ENCODE data around the gene UBALD2.
"Not testable (repeated sequence)": the region's sequence is repeated elsewhere in the genome, so short reads cannot be mapped to it uniquely, and the experiment has no call there.

Gene UBALD2

GRCh38 chr17:76278268-76278908, 13.2 kb downstream of the UBALD2 start:
- no peak for DNase-seq

GRCh38 chr17:76278952-76279741, 14.0 kb downstream of the UBALD2 start:
- DNase-seq, result peak; percentile 75

GRCh38 chr17:76279742-76280287, 14.7 kb downstream of the UBALD2 start:
- no peak for DNase-seq

GRCh38 chr17:76280650-76281049, 15.5 kb downstream of the UBALD2 start:
- DNase-seq, result no peak

GRCh38 chr17:76281573-76282371, 16.6 kb downstream of the UBALD2 start:
- no peak for DNase-seq

- DNase-seq, result no peak
Measured at GRCh38 chr17:76292567-76292966, 27.4 kb downstream of the UBALD2 start.

- DNase-seq, result no peak
Measured at GRCh38 chr17:76293106-76293505, 28.0 kb downstream of the UBALD2 start.

- DNase-seq, result no peak
Measured at GRCh38 chr17:76296186-76296585, 31.0 kb downstream of the UBALD2 start.

GRCh38 chr17:76296889-76297288, 31.7 kb downstream of the UBALD2 start:
- no peak for DNase-seq

- DNase-seq, result no peak
Measured at GRCh38 chr17:76297436-76297835, 32.3 kb downstream of the UBALD2 start.

GRCh38 chr17:76304226-76305134, 39.3 kb downstream of the UBALD2 start:
- no peak for DNase-seq

- not testable (repeated sequence) for DNase-seq
Measured at GRCh38 chr17:76305135-76305454, 39.9 kb downstream of the UBALD2 start.

- no peak for DNase-seq
Measured at GRCh38 chr17:76307299-76307965, 42.3 kb downstream of the UBALD2 start.

- DNase-seq, result no peak
Measured at GRCh38 chr17:76307966-76308338, 42.8 kb downstream of the UBALD2 start, which contains the start of gene QRICH2. QRICH2 (minus strand) TSS chr17:76308276; CDS start chr17:76307998, 278 bp downstream.

- DNase-seq, result no peak
Measured at GRCh38 chr17:76309461-76309860, 44.3 kb downstream of the UBALD2 start.

- DNase-seq, result no peak
Measured at GRCh38 chr17:76312735-76313134, 47.6 kb downstream of the UBALD2 start.

GRCh38 chr17:76314392-76315227, 49.5 kb downstream of the UBALD2 start:
- no peak for DNase-seq

GRCh38 chr17:76317535-76317934, 52.4 kb downstream of the UBALD2 start:
- DNase-seq, result no peak

- no peak for DNase-seq
Measured at GRCh38 chr17:76318586-76318985, 53.4 kb downstream of the UBALD2 start.
